ENCODE measurements around the gene CPEB4.

CPEB4 gene

GRCh38 chr5:173886150-173886549 is 2.0 kb upstream of the CPEB4 start:
- Mint-ChIP-seq H3K4me1 (ENCODE audit: low read depth) (peaks cover 68% of the 10 kb centered on the region), H3K27ac (no peak overlapping the region), H3K9me3 (peaks cover 19% of the 10 kb centered on the region), H3K36me3 (ENCODE audit: low read depth) (peaks cover 5% of the 10 kb centered on the region), H3K4me3 (no peak overlapping the region), H3K27me3 (no peaks in the 10 kb centered on the region)
- DNase-seq: no peak

DNA sequence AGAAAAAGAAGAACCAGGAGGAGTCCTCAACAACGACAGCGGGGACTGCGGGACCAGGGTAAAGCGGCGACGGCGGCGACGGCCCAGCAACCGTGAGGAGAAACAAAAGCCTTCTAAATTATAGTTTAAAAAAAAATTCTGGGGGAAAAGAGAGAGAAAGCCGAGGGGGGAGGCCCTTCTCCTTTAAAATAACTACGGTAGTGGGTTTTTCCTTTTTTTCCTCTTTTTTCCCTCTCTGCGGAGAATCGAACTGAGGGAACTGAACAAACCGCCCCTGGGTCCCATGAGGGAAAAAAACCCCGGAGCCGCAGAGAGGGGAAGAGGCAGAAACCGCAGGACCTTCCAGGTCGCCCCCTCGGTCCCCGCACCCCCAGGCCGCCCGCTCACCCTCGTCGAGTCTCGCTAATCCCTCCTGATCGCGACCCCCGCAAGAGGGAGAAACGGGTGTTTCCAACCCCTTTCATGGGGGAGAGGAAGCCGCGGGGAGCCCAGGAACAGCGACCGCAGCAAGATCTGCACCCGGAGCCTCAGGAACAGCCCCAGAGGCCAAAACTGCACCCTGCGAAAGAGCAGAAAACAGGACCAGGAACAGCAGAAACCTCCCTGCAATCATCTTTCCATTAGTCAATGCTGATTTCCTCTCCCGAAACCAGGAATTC is 453 bp downstream of the CPEB4 start:
- no peak for DNase-seq
- peak overlapping the region; percentile 100 for H3K27ac Mint-ChIP-seq
- H3K36me3 Mint-ChIP-seq (ENCODE audit: low read depth): peaks cover 3% of the 10 kb centered on the region
- H3K4me3 Mint-ChIP-seq: peak overlapping the region; percentile 98
- peaks cover 78% of the 10 kb centered on the region for H3K4me1 Mint-ChIP-seq (ENCODE audit: low read depth)
- peaks cover 8% of the 10 kb centered on the region for H3K9me3 Mint-ChIP-seq
- H3K27me3 Mint-ChIP-seq: no peaks in the 10 kb centered on the region

DNA sequence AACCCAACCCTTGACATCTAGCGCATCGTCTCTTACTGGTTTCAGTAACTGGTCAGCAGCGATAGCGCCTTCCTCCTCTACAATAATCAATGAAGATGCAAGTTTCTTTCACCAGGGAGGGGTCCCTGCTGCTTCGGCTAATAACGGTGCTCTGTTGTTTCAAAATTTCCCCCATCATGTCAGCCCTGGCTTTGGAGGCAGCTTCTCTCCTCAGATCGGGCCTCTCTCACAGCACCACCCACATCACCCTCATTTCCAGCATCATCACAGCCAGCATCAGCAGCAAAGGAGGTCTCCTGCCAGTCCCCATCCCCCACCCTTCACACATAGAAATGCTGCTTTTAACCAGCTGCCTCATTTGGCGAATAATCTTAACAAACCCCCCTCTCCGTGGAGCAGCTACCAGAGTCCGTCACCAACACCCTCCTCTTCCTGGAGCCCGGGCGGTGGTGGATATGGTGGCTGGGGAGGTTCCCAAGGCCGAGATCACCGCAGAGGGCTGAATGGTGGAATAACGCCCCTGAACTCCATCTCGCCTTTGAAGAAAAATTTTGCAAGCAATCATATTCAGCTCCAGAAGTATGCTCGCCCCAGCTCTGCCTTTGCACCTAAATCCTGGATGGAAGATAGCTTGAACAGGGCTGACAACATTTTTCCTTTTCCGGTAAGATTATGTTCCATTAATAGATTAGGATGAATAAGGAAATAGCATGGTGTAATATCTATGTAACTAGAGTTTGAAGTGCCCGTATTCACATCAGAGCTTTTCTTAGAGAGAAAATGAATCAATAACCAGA is 2.2 kb downstream of the CPEB4 start:
- peak overlapping the region; percentile 98 for H3K4me3 Mint-ChIP-seq
- peak overlapping the region; percentile 23 for H3K27ac Mint-ChIP-seq
- DNase-seq: no peak
- peaks cover 71% of the 10 kb centered on the region for H3K4me1 Mint-ChIP-seq (ENCODE audit: low read depth)
- H3K36me3 Mint-ChIP-seq (ENCODE audit: low read depth): peaks cover 5% of the 10 kb centered on the region
- H3K27me3 Mint-ChIP-seq: no peaks in the 10 kb centered on the region
- peaks cover 3% of the 10 kb centered on the region for H3K9me3 Mint-ChIP-seq

- Mint-ChIP-seq H3K36me3 (ENCODE audit: low read depth) (peaks cover 5% of the 10 kb centered on the region), H3K9me3 (no peaks in the 10 kb centered on the region), H3K4me3 (peak overlapping the region; percentile 50), H3K27me3 (no peaks in the 10 kb centered on the region), H3K27ac (no peak overlapping the region), H3K4me1 (ENCODE audit: low read depth) (peaks cover 64% of the 10 kb centered on the region)
- no peak for DNase-seq
These were observed 3.4 kb downstream of the CPEB4 start for GRCh38 chr5:173891308-173892116.

- H3K4me1 Mint-ChIP-seq (ENCODE audit: low read depth): peaks cover 53% of the 10 kb centered on the region
- H3K36me3 Mint-ChIP-seq (ENCODE audit: low read depth): peaks cover 4% of the 10 kb centered on the region
- no peaks in the 10 kb centered on the region for H3K27me3 Mint-ChIP-seq
- no peak for DNase-seq
- no peak overlapping the region for H3K4me3 Mint-ChIP-seq
- no peaks in the 10 kb centered on the region for H3K9me3 Mint-ChIP-seq
- no peak overlapping the region for H3K27ac Mint-ChIP-seq
These were observed 5.0 kb downstream of the CPEB4 start for GRCh38 chr5:173893192-173893561.

DNA sequence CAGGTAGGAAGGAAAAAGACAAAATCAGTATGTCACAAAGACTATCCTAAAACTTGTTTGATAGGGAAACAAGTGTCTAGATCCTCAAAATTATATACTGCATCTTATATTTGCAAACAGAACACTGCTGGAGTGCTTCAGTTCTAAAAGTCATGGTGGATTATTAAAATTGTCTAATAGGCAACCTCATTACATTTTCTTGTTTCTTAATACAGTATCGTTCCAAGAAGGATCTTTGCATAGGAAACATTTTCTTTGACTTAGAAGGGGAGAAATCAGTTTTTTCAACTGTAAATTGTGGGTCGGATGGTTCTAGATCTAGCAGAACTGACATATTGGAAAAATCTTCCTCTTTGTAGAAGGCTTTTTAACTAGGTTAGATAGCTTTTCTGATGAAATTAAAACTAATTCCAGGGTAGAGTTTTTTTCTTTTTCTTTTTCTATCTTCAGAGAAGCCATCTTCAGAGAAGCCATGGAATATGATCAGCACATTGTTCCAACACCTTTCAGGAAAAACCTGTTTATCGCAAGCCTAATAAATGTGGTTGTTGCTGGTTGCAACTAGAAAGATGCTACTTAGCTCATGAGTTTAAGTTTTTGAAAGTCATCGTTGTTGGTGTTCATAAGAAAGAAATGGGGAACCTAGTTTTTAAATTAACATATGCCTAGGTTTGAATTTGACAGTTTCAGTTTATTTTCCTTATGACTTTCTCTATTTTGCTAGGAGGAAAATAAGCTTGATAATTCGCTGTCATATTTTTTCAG is 7.4 kb downstream of the CPEB4 start:
- no peak overlapping the region for H3K27ac Mint-ChIP-seq
- H3K4me3 Mint-ChIP-seq: no peak overlapping the region
- no peak for DNase-seq

DNA sequence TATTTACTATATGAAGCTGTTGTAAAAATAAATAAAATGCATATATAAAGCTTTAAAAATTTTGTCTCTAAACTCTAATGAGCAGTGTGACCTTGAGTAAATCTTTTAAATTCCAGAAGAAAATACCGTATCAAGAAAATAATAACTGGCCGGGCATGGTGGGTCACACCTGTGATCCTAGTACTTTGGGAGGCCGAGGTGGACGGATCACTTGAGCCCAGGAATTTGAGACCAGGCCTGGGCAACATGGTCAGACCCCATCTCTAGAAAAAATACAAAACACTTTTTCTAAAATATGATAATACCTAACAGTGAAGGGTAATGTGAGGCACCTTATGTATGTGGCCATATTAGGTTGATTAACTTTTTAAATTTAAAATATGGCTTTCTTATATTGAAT is 8.5 kb downstream of the CPEB4 start:
- H3K4me3 Mint-ChIP-seq: no peak overlapping the region
- no peaks in the 10 kb centered on the region for H3K27me3 Mint-ChIP-seq
- H3K9me3 Mint-ChIP-seq: no peaks in the 10 kb centered on the region
- H3K27ac Mint-ChIP-seq: no peak overlapping the region
- H3K4me1 Mint-ChIP-seq (ENCODE audit: low read depth): peaks cover 35% of the 10 kb centered on the region
- peaks cover 5% of the 10 kb centered on the region for H3K36me3 Mint-ChIP-seq (ENCODE audit: low read depth)
- no peak for DNase-seq

More for the DNA sequence above, 7.4 kb downstream of the CPEB4 start:
- Mint-ChIP-seq H3K27me3 (no peaks in the 10 kb centered on the region), H3K9me3 (no peaks in the 10 kb centered on the region), H3K4me1 (ENCODE audit: low read depth) (peaks cover 40% of the 10 kb centered on the region), H3K36me3 (ENCODE audit: low read depth) (peaks cover 5% of the 10 kb centered on the region)

DNA sequence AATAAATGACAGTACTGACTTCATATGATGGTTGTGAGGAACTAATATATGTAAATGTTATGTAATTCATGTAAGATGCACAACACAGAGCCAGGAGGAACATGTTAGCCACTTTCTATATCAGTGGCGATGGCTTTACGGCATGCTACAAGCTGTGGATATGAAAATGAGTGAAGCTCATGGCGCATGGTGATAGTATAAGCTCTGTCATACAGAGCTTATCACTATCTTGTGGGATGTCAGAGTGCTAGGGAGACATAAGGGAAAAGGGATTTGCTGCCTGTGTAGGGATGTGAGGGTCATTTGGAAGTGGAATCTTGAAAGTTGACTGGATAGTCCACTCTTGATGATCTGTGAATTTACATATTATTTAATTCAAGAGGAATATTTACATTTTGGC is 13.6 kb downstream of the CPEB4 start:
- Mint-ChIP-seq H3K4me3 (no peak overlapping the region), H3K4me1 (ENCODE audit: low read depth) (peaks cover 29% of the 10 kb centered on the region), H3K27me3 (no peaks in the 10 kb centered on the region), H3K9me3 (no peaks in the 10 kb centered on the region), H3K36me3 (ENCODE audit: low read depth) (peaks cover 2% of the 10 kb centered on the region), H3K27ac (no peak overlapping the region)
- DNase-seq: no peak

- Mint-ChIP-seq H3K27ac (no peak overlapping the region), H3K4me3 (no peak overlapping the region), H3K36me3 (ENCODE audit: low read depth) (peaks cover 2% of the 10 kb centered on the region), H3K4me1 (ENCODE audit: low read depth) (peaks cover 30% of the 10 kb centered on the region), H3K9me3 (no peaks in the 10 kb centered on the region), H3K27me3 (no peaks in the 10 kb centered on the region)
- DNase-seq: no peak
These were observed 14.2 kb downstream of the CPEB4 start for GRCh38 chr5:173902334-173902733.

DNA sequence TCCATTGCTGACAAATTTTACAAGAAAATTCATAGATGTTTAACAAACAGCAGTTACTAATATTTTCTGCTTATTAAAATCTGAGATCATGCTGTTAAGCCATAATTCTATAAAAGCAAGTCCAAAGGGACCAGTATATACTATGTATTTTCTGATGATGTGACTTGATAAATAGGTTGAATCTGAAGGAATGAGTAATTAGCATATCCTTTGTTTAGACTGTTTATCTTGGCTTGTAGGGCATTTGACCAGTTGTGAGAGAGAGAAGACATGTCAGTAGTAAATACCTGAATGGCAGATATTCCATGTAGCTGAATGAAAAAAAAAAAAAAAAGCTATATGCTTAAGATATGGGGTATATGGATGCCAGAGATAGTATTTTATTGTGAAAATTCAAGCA is 14.6 kb downstream of the CPEB4 start:
- no peak overlapping the region for H3K27ac Mint-ChIP-seq
- DNase-seq: no peak
- H3K36me3 Mint-ChIP-seq (ENCODE audit: low read depth): peaks cover 2% of the 10 kb centered on the region
- H3K27me3 Mint-ChIP-seq: no peaks in the 10 kb centered on the region
- H3K4me3 Mint-ChIP-seq: no peak overlapping the region
- peaks cover 30% of the 10 kb centered on the region for H3K4me1 Mint-ChIP-seq (ENCODE audit: low read depth)
- H3K9me3 Mint-ChIP-seq: no peaks in the 10 kb centered on the region

DNA sequence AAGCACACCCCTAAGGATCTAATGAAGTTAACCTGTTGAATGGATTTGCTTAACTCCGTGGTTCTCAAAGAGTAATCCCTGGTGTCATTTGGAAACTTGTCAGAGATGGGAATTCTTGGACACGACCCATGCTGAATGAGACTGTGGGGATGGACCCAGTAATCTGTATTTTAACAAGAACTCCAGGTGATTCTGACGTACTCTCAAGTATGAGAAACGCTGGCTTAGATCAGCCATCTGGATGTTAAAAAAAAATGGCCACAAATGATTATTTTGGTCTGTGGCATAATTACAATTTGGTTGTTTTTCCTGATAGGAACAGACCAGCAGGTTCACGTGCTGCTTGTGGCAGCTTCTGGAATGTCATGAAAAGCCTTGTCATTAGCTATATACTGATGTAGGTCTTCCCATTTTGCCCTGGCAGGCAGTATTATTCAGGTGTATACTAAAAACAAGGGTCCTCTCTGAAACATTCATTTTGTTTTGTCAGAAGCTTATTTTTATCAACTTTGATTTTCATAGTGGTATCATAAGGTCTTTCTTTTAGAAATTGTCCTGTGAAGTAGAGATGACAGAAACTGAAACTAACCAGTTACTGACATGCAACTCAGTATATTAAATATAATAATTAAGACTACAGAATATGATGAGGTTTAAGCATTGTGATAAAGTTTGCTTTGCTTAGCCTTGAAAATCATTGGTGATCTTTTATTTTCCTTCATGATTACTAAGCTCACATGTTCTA is 15.4 kb downstream of the CPEB4 start:
- peaks cover 32% of the 10 kb centered on the region for H3K4me1 Mint-ChIP-seq (ENCODE audit: low read depth)
- no peaks in the 10 kb centered on the region for H3K27me3 Mint-ChIP-seq

GRCh38 chr5:173904151-173904550 is 16.0 kb downstream of the CPEB4 start:
- DNase-seq: no peak
- Mint-ChIP-seq H3K36me3 (ENCODE audit: low read depth) (peaks cover 2% of the 10 kb centered on the region), H3K4me1 (ENCODE audit: low read depth) (peaks cover 33% of the 10 kb centered on the region), H3K9me3 (no peaks in the 10 kb centered on the region), H3K27me3 (no peaks in the 10 kb centered on the region), H3K4me3 (no peak overlapping the region), H3K27ac (no peak overlapping the region)

More for the DNA sequence above, 15.4 kb downstream of the CPEB4 start:
- no peak overlapping the region for H3K27ac Mint-ChIP-seq
- DNase-seq: no peak
- peaks cover 2% of the 10 kb centered on the region for H3K36me3 Mint-ChIP-seq (ENCODE audit: low read depth)
- H3K4me3 Mint-ChIP-seq: no peak overlapping the region
- no peaks in the 10 kb centered on the region for H3K9me3 Mint-ChIP-seq

DNA sequence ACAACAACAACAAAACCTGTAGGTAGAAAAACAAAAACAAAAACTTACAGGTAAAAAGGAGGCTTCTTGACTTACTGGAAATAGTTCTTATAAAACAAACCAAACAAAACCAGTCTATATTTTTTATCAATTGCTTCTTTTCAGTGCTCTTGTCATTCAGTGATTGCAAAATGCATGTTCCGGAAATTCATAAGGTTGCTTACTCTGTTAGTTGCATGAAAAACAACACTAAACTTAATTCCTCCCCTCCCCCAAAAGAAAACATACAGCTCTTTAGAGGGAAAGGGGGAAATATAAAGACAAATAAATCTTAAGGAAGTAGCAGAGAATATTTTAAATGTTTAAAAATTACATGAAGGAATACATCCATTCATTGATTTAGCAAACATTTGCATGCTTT is 19.1 kb downstream of the CPEB4 start:
- H3K9me3 Mint-ChIP-seq: no peaks in the 10 kb centered on the region
- DNase-seq: no peak
- H3K4me3 Mint-ChIP-seq: no peak overlapping the region
- H3K4me1 Mint-ChIP-seq (ENCODE audit: low read depth): peaks cover 26% of the 10 kb centered on the region
- peaks cover 21% of the 10 kb centered on the region for H3K36me3 Mint-ChIP-seq (ENCODE audit: low read depth)
- no peaks in the 10 kb centered on the region for H3K27me3 Mint-ChIP-seq
- no peak overlapping the region for H3K27ac Mint-ChIP-seq

Measured in activated T-cell treated with anti-CD3 and anti-CD28 coated beads, Interleukin-2, amount 50 U/mL, for 24 hours (primary cell).